HEK293 (cell line): ENCODE measurements around the gene RHCG.

Experiments used
- BCL11A ChIP-seq: fragments of 450-650 bp; formaldehyde crosslinking; IDR thresholded peaks from 2 replicates; pipeline ENCODE4 v1.5.1; 2016; ENCODE audit warnings: low read depth, missing biosample characterization, missing genetic modification characterization
- ZBTB7A ChIP-seq: fragments of 450-650 bp; formaldehyde crosslinking; IDR thresholded peaks from 2 replicates; pipeline ENCODE4 v1.5.1; 2016; ENCODE audit warnings: low read depth, missing biosample characterization, missing genetic modification characterization
- ZFHX2 ChIP-seq: fragments of 450-650 bp; formaldehyde crosslinking; conservative IDR thresholded peaks from 2 replicates; pipeline ENCODE4 v1.5.1; 2016; ENCODE audit warnings: missing biosample characterization, missing genetic modification characterization
- TF ChIP-seq, protein P1 (sequence below): fragments of 450-650 bp; formaldehyde crosslinking; IDR thresholded peaks from 2 replicates; pipeline ENCODE4 v1.5.1; 2016; ENCODE audit warnings: missing biosample characterization, missing genetic modification characterization
- TF ChIP-seq, protein P2 (sequence below): fragments of 450-650 bp; formaldehyde crosslinking; IDR thresholded peaks from 2 replicates; pipeline ENCODE4 v1.5.1; 2016; ENCODE audit warnings: missing biosample characterization, missing genetic modification characterization
- TF ChIP-seq, protein P3 (sequence below): fragments of 450-650 bp; formaldehyde crosslinking; IDR thresholded peaks from 2 replicates; pipeline ENCODE4 v1.5.1; 2016; ENCODE audit warnings: missing biosample characterization, missing genetic modification characterization

DNA sequence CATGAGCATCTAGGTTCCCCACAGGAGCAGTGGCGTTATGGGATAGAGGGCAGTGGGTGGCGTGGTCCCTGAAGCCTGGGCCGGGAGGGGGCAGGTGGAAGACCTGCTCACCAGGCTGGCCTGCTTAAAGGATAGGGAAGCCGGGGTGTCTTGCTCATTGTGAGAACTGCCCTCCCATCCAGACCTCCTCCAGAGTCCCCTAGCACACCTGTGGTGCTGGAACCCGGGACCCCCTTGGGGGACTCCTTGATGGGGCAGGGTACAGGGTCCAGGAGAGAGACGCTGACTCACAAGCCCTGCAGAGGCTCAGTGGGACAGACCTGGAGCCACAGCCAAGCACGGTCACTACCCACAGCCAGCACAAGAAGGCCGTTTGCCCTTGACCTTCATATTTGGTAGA, 2.8 kb upstream of the RHCG start:
- TF ChIP-seq, protein P1, sequence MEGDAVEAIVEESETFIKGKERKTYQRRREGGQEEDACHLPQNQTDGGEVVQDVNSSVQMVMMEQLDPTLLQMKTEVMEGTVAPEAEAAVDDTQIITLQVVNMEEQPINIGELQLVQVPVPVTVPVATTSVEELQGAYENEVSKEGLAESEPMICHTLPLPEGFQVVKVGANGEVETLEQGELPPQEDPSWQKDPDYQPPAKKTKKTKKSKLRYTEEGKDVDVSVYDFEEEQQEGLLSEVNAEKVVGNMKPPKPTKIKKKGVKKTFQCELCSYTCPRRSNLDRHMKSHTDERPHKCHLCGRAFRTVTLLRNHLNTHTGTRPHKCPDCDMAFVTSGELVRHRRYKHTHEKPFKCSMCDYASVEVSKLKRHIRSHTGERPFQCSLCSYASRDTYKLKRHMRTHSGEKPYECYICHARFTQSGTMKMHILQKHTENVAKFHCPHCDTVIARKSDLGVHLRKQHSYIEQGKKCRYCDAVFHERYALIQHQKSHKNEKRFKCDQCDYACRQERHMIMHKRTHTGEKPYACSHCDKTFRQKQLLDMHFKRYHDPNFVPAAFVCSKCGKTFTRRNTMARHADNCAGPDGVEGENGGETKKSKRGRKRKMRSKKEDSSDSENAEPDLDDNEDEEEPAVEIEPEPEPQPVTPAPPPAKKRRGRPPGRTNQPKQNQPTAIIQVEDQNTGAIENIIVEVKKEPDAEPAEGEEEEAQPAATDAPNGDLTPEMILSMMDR (tag by site-specific recombination): no peak
- TF ChIP-seq ZBTB7A (no peak), BCL11A (no peak), ZFHX2 (tag by site-specific recombination) (no peak; the same call in 1 of the 2 replicates)
- TF ChIP-seq, protein P2, sequence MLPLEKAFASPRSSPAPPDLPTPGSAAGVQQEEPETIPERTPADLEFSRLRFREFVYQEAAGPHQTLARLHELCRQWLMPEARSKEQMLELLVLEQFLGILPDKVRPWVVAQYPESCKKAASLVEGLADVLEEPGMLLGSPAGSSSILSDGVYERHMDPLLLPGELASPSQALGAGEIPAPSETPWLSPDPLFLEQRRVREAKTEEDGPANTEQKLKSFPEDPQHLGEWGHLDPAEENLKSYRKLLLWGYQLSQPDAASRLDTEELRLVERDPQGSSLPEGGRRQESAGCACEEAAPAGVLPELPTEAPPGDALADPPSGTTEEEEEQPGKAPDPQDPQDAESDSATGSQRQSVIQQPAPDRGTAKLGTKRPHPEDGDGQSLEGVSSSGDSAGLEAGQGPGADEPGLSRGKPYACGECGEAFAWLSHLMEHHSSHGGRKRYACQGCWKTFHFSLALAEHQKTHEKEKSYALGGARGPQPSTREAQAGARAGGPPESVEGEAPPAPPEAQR: no peak
- TF ChIP-seq, protein P3, sequence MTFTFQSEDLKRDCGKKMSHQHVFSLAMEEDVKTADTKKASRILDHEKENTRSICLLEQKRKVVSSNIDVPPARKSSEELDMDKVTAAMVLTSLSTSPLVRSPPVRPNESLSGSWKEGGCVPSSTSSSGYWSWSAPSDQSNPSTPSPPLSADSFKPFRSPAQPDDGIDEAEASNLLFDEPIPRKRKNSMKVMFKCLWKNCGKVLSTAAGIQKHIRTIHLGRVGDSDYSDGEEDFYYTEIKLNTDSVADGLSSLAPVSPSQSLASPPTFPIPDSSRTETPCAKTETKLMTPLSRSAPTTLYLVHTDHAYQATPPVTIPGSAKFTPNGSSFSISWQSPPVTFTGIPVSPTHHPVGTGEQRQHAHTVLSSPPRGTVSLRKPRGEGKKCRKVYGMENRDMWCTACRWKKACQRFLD: no peak
